SK-N-SH (cell line): ENCODE measurements around the gene MAP4K3. TPM values are rescaled to one million over a fixed set of nuclear protein-coding genes. Genes with fewer than 3 reads are reported as not detected.

Source experiments
- CTCF ChIA-PET: fragments of 300-600, 350-600 bp; formaldehyde crosslinking; extraction: SDS; loops from one replicate; lab custom pipeline; 2021; lab: Yijun Ruan, JAX
- POLR2A ChIA-PET: fragments of 350-600 bp; sonication (Branson Sonifier 250); formaldehyde crosslinking; extraction: SDS; loops from one replicate; lab custom pipeline; 2020; ENCODE audit warnings: antibody characterized with exemption, inconsistent platforms; lab: Yijun Ruan, JAX
- DNase-seq: peaks from one replicate; pipeline ENCODE4 v3.0.0; 2012
- H2AFZ ChIP-seq: fragments of 200-600 bp; sonication (generic); 2 replicates; pipeline ENCODE4 v1.8.1; 2016; ENCODE audit warnings: antibody characterized with exemption, mild to moderate bottlenecking, low read depth
- H3F3A ChIP-seq: fragments of 200-600 bp; sonication (generic); replicated peaks from 2 replicates; pipeline ENCODE3; 2016; ENCODE audit warnings: antibody characterized with exemption, mild to moderate bottlenecking; ENCODE audit not compliant: insufficient read depth
- H3K27ac ChIP-seq, 2 experiments: fragments of 200-500 bp in 1 of 2; fragments of 200-600 bp in 1 of 2; sonication (Bioruptor generic) in 1 of 2; sonication (generic), shearing (Covaris generic) in 1 of 2; 2 replicates each; pipeline versions ENCODE4 v1.5.1 to v1.6.1; 2014 to 2016; ENCODE audit warnings: low read depth in 2 of 2, inconsistent platforms in 1 of 2, low read length in 1 of 2, mild to moderate bottlenecking in 1 of 2, mixed read lengths in 1 of 2
- H3K27me3 ChIP-seq: fragments of 200-600 bp; sonication (generic), shearing (Covaris generic); 2 replicates; pipeline ENCODE4 v1.6.1; 2016; ENCODE audit warnings: mixed run types; ENCODE audit not compliant: insufficient read depth
- H3K36me3 ChIP-seq, 2 experiments: fragments of 200-500 bp in 1 of 2; fragments of 200-600 bp in 1 of 2; sonication (Bioruptor generic) in 1 of 2; sonication (generic) in 1 of 2; replicated peaks in 1 of 2; 2 replicates each; pipeline versions ENCODE3 to v1.5.1; 2014 to 2016; ENCODE audit warnings: low read length in 1 of 2, mild to moderate bottlenecking in 1 of 2; ENCODE audit not compliant: insufficient read depth in 2 of 2, control insufficient read depth in 1 of 2
- H3K4me1 ChIP-seq, 2 experiments: fragments of 200-500 bp in 1 of 2; fragments of 200-600 bp in 1 of 2; sonication (Bioruptor generic) in 1 of 2; sonication (generic), shearing (Covaris generic) in 1 of 2; 2 replicates each; pipeline versions ENCODE4 v1.5.1 to v1.6.1; 2014 to 2016; ENCODE audit warnings: low read depth in 1 of 2, low read length in 1 of 2, mixed run types in 1 of 2; ENCODE audit not compliant: insufficient read depth in 2 of 2, control insufficient read depth in 1 of 2
- H3K4me2 ChIP-seq: fragments of 200-600 bp; sonication (generic), shearing (Covaris generic); 2 replicates; pipeline ENCODE4 v1.6.1; 2017; ENCODE audit warnings: mixed run types
- H3K4me3 ChIP-seq, 2 experiments: fragments of 200-500 bp in 1 of 2; fragments of 200-600 bp in 1 of 2; sonication (Bioruptor generic) in 1 of 2; sonication (generic), shearing (Covaris generic) in 1 of 2; 2 replicates each; pipeline versions ENCODE4 v1.5.1 to v1.8.1; 2014 to 2016; ENCODE audit warnings: low read depth in 2 of 2, inconsistent platforms in 1 of 2, low read length in 1 of 2, mild to moderate bottlenecking in 1 of 2, mixed read lengths in 1 of 2, moderate library complexity in 1 of 2
- H3K79me2 ChIP-seq: fragments of 200-600 bp; sonication (generic); 2 replicates; pipeline ENCODE4 v1.8.1; 2017; ENCODE audit warnings: mild to moderate bottlenecking; ENCODE audit not compliant: insufficient read depth
- H3K9ac ChIP-seq: fragments of 200-600 bp; sonication (generic); 2 replicates; pipeline ENCODE4 v1.6.1; 2017; ENCODE audit warnings: mixed run types
- H3K9me2 ChIP-seq: fragments of 200-600 bp; sonication (generic); 2 replicates; pipeline ENCODE4 v1.6.1; 2017; ENCODE audit warnings: mixed run types
- H3K9me3 ChIP-seq: fragments of 200-600 bp; sonication (generic); 2 replicates; pipeline ENCODE4 v1.6.1; 2017; ENCODE audit warnings: mixed run types, mild to moderate bottlenecking, moderate library complexity
- H4K20me1 ChIP-seq: fragments of 200-600 bp; sonication (generic); 2 replicates; pipeline ENCODE4 v1.6.1; 2017; ENCODE audit warnings: mild to moderate bottlenecking, mixed run types; ENCODE audit not compliant: insufficient read depth
- CHD2 ChIP-seq: fragments of 150-350 bp; IDR thresholded peaks from 2 replicates; pipeline ENCODE4 v1.6.1; 2018; ENCODE audit warnings: low read length; ENCODE audit not compliant: partially characterized antibody
- ELF1 ChIP-seq: IDR thresholded peaks from 2 replicates; pipeline ENCODE4 v1.4.0; 2012
- EP300 ChIP-seq, 2 experiments: IDR thresholded peaks; 2 replicates each; pipeline versions ENCODE4 v1.4.0 to v1.6.1; 2012; ENCODE audit warnings: borderline replicate concordance in 1 of 2, low read depth in 1 of 2, low read length in 1 of 2
- EZH2phosphoT487 ChIP-seq: fragments of 200-600 bp; sonication (generic); IDR thresholded peaks from 2 replicates; pipeline ENCODE4 v1.6.1; 2017; ENCODE audit warnings: low read depth, mixed run types, mild to moderate bottlenecking, antibody characterized with exemption, moderate library complexity, borderline replicate concordance
- FOSL2 ChIP-seq: IDR thresholded peaks from 2 replicates; pipeline ENCODE4 v1.4.0; 2012; ENCODE audit warnings: low read depth, mild to moderate bottlenecking, moderate library complexity, borderline replicate concordance
- FOXJ3 ChIP-seq: sonication (generic); formaldehyde crosslinking; IDR thresholded peaks from 2 replicates; pipeline ENCODE4 v1.5.1; 2020; ENCODE audit warnings: mild to moderate bottlenecking, missing genetic modification reagents
- GABPA ChIP-seq: IDR thresholded peaks from 2 replicates; pipeline ENCODE4 v1.4.0; 2012; ENCODE audit warnings: low read depth, mild to moderate bottlenecking
- GATA2 ChIP-seq: sonication (generic); formaldehyde crosslinking; IDR thresholded peaks from 2 replicates; pipeline ENCODE4 v1.5.0; 2020; ENCODE audit warnings: mild to moderate bottlenecking, missing genetic modification reagents
- NRF1 ChIP-seq: IDR thresholded peaks from 2 replicates; pipeline ENCODE4 v1.6.1; 2012; ENCODE audit warnings: low read depth, mild to moderate bottlenecking, low read length
- RAD21 ChIP-seq: IDR thresholded peaks from 2 replicates; pipeline ENCODE4 v1.6.1; 2012; ENCODE audit warnings: mild to moderate bottlenecking, low read length
- RCOR1 ChIP-seq: fragments of 150-350 bp; IDR thresholded peaks from 2 replicates; pipeline ENCODE4 v1.6.1; 2017; ENCODE audit warnings: antibody characterized with exemption, low read length
- SIN3A ChIP-seq: IDR thresholded peaks from 2 replicates; pipeline ENCODE4 v1.6.1; 2012; ENCODE audit warnings: low read depth, mild to moderate bottlenecking, low read length, moderate library complexity, borderline replicate concordance
- TCF12 ChIP-seq: IDR thresholded peaks from 2 replicates; pipeline ENCODE4 v1.4.0; 2012
- TEAD4 ChIP-seq: IDR thresholded peaks from 2 replicates; pipeline ENCODE4 v1.4.0; 2012; ENCODE audit warnings: mild to moderate bottlenecking, borderline replicate concordance; ENCODE audit not compliant: insufficient read depth
- YY1 ChIP-seq: IDR thresholded peaks from 2 replicates; pipeline ENCODE4 v1.4.0; 2012; ENCODE audit warnings: low read depth, mild to moderate bottlenecking
- WGBS: methylation state at CpG from one replicate; pipeline ENCODE4 v1.1.6; 2017; ENCODE audit warnings: low lambda C conversion rate; 5-methylcytosine and 5-hydroxymethylcytosine counted together
- polyA plus RNA-seq, 3 experiments: library from polyadenylated mRNA; depleted of rRNA; stranded (reverse); fragments of >200 nt; gene quantifications; 2 replicates each; pipeline ENCODE4 v1.2.3, GENCODE V29; 2012
- TF ChIP-seq, protein P1 (sequence below): fragments of 200-600 bp; sonication (generic); IDR thresholded peaks from 2 replicates; pipeline ENCODE4 v1.6.1; 2017; ENCODE audit warnings: antibody characterized with exemption, mild to moderate bottlenecking, moderate library complexity
- TF ChIP-seq, protein P2 (sequence below): fragments of 150-350 bp; IDR thresholded peaks from 2 replicates; pipeline ENCODE4 v1.6.1; 2017; ENCODE audit warnings: antibody characterized with exemption, low read length, low read depth, borderline replicate concordance
- TF ChIP-seq, protein P3 (sequence below): IDR thresholded peaks from 2 replicates; pipeline ENCODE4; 2012
- TF ChIP-seq, protein P4 (sequence below): fragments of 150-350 bp; IDR thresholded peaks from 2 replicates; pipeline ENCODE4 v1.6.1; 2016; ENCODE audit warnings: mild to moderate bottlenecking, low read depth, low read length

Gene MAP4K3
- polyA plus RNA-seq, 1 of the 3 experiments (the other 2 are of a cell fraction) = 8.8 TPM

DNA sequence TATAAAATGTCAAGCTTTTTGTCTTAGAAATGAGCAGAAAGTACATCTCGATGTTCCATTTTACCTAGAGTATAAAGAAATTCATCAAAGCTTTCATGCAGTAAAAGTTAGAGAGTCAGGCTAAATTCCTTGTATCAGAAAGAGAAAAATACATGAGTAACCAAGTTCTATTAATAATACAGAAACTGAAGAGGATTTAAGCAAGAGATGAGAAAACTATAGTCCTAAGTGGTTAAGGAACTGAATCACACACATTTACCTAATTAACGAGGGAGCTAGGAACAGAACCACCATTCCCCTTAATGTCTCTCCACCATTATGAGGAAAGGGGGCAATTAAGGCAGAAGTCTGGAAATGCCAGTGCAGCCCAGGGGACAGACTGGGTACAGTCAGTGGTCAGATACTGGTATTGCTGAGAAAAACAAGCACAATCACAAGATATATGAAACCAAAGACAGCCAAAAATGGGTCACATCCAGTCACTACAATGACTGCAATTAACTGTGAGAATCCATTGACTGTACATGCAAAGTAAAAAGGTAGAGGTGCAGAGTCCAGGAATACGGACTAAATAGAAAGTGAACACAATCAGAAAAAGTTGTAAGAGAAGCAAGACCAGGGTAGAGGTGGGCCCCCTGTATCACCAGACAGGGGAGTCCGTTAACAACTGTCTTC lies 23.9 kb downstream of the MAP4K3 start:
- Histone ChIP-seq H2AFZ (no peak overlapping the region), H3K27me3 (no peaks in the 10 kb centered on the region), H3K36me3 (no peaks in the 10 kb centered on the region), H3K9ac (peak overlapping the region; percentile 6; the same call in 1 of the 2 replicates), H3K9me3 (no peaks in the 10 kb centered on the region), H3K79me2 (peaks cover 92% of the 10 kb centered on the region), H4K20me1 (peaks cover 9% of the 10 kb centered on the region; the same call in 1 of the 2 replicates), H3K9me2 (no peaks in the 10 kb centered on the region), H3K27ac (peak overlapping the region in 1 of 2 experiments; percentile 88; a peak in 2 of 4 replicates), H3F3A (peaks cover 35% of the 10 kb centered on the region), H3K4me3 (no peak overlapping the region), H3K4me2 (peak overlapping the region; percentile 21), H3K4me1 (peaks cover 13 to 44% of the 10 kb centered on the region in 2 experiments; a peak in 3 of 4 replicates)
- ChIA-PET POLR2A (no interaction called here), CTCF (interaction anchor here (0.9 to 1.9 kb wide), 6 partner anchors 12 to 316 kb away, joined by 3 to 6 read pairs (median 4); no protein-coding TSS in a partner anchor)
- TF ChIP-seq FOSL2 = no peak
- TF ChIP-seq, protein P1, sequence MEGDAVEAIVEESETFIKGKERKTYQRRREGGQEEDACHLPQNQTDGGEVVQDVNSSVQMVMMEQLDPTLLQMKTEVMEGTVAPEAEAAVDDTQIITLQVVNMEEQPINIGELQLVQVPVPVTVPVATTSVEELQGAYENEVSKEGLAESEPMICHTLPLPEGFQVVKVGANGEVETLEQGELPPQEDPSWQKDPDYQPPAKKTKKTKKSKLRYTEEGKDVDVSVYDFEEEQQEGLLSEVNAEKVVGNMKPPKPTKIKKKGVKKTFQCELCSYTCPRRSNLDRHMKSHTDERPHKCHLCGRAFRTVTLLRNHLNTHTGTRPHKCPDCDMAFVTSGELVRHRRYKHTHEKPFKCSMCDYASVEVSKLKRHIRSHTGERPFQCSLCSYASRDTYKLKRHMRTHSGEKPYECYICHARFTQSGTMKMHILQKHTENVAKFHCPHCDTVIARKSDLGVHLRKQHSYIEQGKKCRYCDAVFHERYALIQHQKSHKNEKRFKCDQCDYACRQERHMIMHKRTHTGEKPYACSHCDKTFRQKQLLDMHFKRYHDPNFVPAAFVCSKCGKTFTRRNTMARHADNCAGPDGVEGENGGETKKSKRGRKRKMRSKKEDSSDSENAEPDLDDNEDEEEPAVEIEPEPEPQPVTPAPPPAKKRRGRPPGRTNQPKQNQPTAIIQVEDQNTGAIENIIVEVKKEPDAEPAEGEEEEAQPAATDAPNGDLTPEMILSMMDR = no peak
- no peak for TF ChIP-seq RCOR1
- no peak for DNase-seq
- 95% methylated on average over 4 of the region's 4 CpGs for WGBS

DNA sequence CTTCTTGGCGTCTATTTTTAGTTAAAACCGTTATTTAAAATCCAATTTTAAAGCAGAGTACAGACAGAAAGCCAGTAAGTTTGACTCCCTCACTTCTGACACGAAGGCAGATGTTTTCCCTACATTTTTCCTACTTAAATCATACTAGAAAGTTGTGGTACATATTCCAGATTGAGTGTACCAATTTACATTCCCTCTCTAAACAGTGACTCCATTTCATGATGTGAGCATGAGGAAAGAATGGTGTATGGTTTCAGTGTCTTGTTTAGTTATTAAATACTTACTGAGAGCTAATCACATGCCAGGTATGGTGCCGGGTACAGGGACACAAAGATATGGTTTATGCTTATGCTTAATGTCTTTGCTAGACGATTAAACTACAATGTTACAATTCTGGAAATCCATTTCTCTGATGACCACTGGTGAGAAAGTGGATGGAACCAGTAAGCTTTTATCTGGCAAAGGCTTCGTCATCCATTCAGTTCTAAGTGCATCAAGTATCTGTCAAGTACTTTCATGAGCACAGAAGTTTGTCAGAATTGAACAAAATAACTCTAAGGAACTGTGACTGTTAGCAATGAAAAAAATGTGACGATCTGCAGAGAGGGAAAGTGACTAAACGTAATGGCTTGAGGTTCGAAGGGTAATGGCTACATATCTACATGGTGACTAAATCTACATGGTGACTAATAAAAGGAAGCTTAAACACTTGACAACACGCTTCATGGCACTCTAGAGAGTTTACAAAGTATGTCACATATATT lies 25.7 kb downstream of the MAP4K3 start:
- WGBS = 20% methylated on average over 10 of the region's 10 CpGs
- Histone ChIP-seq H4K20me1 (peaks cover 16% of the 10 kb centered on the region; the same call in 1 of the 2 replicates), H3K27me3 (no peaks in the 10 kb centered on the region), H3K27ac (peak overlapping the region; percentile 60 to 88), H3K9me3 (no peaks in the 10 kb centered on the region), H3K4me2 (peak overlapping the region; percentile 61), H3K9ac (peak overlapping the region; percentile 49), H2AFZ (no peak overlapping the region), H3K9me2 (no peaks in the 10 kb centered on the region), H3F3A (peaks cover 35% of the 10 kb centered on the region), H3K36me3 (no peaks in the 10 kb centered on the region), H3K79me2 (peaks cover 92% of the 10 kb centered on the region), H3K4me3 (peak overlapping the region; percentile 14 to 28; a peak in 3 of 4 replicates), H3K4me1 (peaks cover 13 to 52% of the 10 kb centered on the region in 2 experiments; a peak in 3 of 4 replicates)
- ChIA-PET POLR2A (no interaction called here), CTCF (interaction anchor here (0.6 to 3.5 kb wide), 7 partner anchors 11 to 273 kb away, joined by 3 to 13 read pairs (median 5); no protein-coding TSS in a partner anchor)
- DNase-seq = no peak
- peak; percentile 81; the same call in 1 of the 2 replicates for TF ChIP-seq TEAD4
- TF ChIP-seq, protein P2, sequence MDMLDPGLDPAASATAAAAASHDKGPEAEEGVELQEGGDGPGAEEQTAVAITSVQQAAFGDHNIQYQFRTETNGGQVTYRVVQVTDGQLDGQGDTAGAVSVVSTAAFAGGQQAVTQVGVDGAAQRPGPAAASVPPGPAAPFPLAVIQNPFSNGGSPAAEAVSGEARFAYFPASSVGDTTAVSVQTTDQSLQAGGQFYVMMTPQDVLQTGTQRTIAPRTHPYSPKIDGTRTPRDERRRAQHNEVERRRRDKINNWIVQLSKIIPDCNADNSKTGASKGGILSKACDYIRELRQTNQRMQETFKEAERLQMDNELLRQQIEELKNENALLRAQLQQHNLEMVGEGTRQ = no peak
- 0 out of 2 replicates have a peak, but pooled peaks have one; percentile 59 for TF ChIP-seq YY1
- no peak for TF ChIP-seq GABPA
- TF ChIP-seq CHD2 = no peak
- no peak for TF ChIP-seq GATA2 (CRISPR knock-in tag)
- TF ChIP-seq FOXJ3 (CRISPR knock-in tag) = no peak
- TF ChIP-seq RCOR1 = no peak
- TF ChIP-seq, protein P3, sequence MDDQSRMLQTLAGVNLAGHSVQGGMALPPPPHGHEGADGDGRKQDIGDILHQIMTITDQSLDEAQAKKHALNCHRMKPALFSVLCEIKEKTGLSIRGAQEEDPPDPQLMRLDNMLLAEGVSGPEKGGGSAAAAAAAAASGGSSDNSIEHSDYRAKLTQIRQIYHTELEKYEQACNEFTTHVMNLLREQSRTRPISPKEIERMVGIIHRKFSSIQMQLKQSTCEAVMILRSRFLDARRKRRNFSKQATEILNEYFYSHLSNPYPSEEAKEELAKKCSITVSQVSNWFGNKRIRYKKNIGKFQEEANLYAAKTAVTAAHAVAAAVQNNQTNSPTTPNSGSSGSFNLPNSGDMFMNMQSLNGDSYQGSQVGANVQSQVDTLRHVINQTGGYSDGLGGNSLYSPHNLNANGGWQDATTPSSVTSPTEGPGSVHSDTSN = peak; percentile 90
- TF ChIP-seq, protein P4, sequence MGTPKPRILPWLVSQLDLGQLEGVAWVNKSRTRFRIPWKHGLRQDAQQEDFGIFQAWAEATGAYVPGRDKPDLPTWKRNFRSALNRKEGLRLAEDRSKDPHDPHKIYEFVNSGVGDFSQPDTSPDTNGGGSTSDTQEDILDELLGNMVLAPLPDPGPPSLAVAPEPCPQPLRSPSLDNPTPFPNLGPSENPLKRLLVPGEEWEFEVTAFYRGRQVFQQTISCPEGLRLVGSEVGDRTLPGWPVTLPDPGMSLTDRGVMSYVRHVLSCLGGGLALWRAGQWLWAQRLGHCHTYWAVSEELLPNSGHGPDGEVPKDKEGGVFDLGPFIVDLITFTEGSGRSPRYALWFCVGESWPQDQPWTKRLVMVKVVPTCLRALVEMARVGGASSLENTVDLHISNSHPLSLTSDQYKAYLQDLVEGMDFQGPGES = no peak
- TF ChIP-seq RAD21 = no peak
- TF ChIP-seq NRF1 = no peak
- TF ChIP-seq ELF1 = no peak
- TF ChIP-seq TCF12 = peak; percentile 92
- peak; percentile 96; the same call in 1 of the 2 replicates for TF ChIP-seq FOSL2
- TF ChIP-seq EP300 (IDR thresholded peaks at IDR 0.05; ENCODE audit: borderline replicate concordance in 1 of 2, low read depth in 1 of 2, low read length in 1 of 2) = peak in 1 of 2 experiments; percentile 69; a peak in 1 of 4 replicates
- TF ChIP-seq SIN3A = no peak; the same call in 1 of the 2 replicates
- no peak for TF ChIP-seq EZH2phosphoT487
